NCI-H2227 (cell line): Measurements from ENCODE around the gene AIF1L.

Experiments
- DNase-seq: peaks from one replicate; lab custom pipeline; 2025; ENCODE audit not compliant: unreplicated experiment; lab: John Stamatoyannopoulos, UW

AIF1L gene

DNA sequence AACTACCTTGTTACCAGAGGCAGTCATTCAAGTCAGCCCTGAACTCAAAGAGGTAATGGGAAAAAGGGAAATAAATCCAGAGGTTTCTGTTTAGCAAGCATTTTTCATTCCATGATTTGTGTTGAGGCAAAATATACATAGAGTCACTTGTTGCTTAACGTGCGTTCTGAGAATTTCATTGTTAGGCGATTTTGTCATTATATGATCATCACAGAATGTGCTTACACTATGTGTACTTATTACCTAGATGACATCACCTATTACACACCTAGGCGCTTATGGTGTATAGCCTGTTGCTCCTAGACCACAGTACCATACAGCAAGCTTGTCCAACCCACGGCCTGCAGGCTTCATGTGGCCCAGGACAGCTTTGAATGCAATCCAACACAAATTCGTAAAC is 65.3 kb downstream of the AIF1L start:
- no peak for DNase-seq

DNA sequence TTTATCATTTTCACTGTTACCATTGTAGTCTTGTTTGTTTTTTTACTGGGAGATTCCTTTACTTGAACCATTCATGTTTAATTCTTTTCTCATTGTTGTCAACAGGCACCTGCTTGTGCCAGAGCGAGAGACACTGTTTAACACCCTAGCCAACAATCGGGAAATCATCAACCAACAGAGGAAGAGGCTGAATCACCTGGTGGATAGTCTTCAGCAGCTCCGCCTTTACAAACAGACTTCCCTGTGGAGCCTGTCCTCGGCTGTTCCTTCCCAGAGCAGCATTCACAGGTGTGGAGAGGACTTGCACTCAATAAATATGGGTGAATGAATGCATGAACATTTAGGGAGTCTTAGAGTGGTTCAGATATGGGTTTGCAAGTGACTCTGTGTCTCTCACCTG is 66.6 kb downstream of the AIF1L start:
- no peak for DNase-seq

DNA sequence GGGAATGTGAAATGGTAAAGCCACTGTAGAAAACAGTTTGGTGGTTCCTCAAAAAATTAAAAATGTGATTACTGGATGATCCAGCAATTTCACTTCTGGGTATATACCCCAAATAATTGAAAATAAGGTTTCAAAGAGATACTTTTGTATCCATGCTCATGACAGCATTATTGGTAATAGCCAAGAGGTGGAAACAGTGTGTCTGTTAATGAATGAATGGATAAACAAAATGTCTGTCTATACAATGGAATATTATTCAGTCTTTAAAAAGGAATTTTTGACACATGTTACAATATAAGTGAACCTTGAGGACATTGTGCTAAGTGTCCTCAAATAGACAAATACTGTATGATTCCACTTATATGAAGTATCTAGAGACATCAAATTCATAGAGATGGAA is 69.2 kb downstream of the AIF1L start:
- no peak for DNase-seq

- DNase-seq, result no peak
Observed at GRCh38 chr9:131167146-131167692, 70.9 kb downstream of the AIF1L start.

DNA sequence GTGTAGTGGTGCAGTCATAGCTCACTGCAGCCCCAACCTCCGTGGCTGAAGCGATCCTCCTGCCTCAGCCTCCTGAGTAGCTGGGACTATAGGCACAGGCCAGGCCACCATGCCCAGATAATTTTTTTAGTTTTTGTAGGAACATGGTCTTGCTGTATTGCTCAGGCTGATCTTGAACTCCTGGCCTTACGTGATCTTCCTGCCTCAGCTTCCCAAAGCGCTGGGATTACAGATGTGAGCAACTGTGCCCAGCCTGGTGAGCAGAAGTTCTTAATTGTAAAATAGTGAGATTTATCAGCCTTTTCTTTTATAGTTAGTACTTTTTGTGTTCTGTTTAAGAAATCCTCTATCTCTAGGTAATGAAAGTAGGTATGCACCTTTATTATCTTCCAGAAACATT is 71.6 kb downstream of the AIF1L start:
- DNase-seq, result no peak

GRCh38 chr9:131169563-131170240 is 73.4 kb downstream of the AIF1L start:
- no peak for DNase-seq
